Measurements from ENCODE around the gene WIPF3.
A peak's percentile ranks its signal among the peaks of the same experiment; 100 is the strongest.

WIPF3 gene

GRCh38 chr7:29919790-29920189, 113.5 kb downstream of the WIPF3 start:
- DNase-seq, result no peak

DNA sequence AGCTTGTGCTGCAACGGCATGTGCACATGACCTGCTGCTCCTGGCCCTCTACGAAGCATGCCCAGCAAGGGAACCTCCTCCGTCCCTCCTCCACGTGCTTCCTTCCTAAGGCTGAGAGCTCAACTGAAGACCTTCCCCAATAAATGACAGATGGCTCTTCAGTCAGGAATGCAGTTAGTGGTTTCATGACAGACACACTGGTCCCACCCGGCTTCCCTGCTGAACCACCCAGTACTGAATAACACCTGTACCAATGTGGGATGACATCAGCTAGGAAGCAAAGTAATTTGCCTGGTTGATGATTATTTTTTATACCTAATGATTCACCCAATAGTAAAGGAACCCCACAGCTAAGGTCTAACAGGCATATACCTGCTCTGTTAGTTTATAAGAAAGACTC, 114.2 kb downstream of the WIPF3 start:
- no peak for DNase-seq

GRCh38 chr7:29921404-29922010, 115.2 kb downstream of the WIPF3 start:
- peak; percentile 62 for DNase-seq

DNA sequence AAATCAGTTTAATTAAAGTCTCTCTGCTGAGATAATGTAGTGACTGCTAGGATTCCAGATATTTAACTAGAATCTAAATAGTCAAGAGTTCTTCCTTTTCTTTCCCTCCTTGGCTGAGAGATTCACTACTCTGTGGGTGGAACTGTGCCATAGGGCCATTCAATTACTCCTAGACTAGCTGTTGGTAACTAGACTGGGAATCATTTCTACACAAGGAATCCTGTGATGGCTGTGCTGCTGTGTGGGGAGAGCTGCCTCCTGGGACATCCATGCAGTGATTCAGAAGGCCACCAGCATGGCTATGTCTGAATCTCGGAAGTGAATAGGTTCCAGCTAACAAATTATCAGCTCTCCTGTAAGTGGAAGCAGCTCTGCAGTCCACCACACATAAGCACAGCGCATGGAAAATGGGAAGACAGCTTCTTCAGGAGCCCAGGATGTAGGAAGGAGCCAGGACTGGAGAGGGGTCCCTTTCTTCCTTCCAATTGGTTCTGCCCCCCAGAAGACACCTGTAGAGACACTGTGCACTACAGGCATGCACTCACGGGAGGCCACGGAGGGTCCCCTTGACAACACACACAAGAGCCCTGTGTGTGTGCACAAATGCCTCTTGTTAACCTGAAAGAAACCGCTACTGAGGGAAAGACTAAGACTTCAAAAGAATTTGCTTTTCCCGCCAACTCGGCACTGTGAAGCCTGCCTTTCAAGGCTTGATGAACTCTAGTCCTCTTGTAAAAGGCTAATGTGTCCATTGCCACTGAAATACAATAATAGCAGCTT, 116.8 kb downstream of the WIPF3 start:
- no peak for DNase-seq

DNA sequence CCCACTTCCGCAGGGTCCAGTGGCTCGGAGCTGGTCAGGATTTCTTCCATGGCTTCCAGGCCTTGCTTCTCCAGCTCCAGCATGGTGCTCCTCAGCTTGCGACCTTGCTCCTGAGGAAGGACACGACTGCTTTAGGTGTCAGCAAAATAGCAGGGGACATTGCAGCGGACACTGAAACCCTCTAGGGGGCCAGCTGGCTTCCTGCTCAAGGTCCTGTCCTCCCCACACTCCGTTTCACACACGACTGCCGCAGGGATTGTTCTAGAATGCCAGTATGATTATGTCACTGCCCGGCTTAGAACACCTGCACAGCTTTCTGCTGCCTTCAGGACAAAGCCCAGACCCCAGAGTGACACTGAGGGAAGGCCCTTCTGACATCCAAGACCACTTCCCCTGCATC, 117.7 kb downstream of the WIPF3 start:
- no peak for DNase-seq

DNA sequence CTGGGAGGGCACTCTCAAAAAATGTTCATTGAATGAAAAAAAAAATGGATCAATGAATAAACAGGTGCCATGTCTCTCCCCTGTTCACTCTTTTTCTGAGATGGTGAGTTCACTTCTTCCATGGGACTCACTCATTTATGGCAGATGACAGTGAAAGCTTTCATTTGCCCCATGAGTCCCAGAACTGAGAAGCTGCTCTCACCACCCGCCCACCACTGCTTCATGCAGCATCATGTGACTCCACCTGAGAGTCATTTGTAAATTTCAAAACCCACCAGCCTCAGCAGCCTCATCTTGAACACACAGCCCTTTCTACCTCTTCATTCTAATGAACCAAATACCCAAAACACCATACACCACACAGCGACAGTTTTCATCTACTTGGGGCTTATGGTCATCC, 118.4 kb downstream of the WIPF3 start:
- no peak for DNase-seq

DNA sequence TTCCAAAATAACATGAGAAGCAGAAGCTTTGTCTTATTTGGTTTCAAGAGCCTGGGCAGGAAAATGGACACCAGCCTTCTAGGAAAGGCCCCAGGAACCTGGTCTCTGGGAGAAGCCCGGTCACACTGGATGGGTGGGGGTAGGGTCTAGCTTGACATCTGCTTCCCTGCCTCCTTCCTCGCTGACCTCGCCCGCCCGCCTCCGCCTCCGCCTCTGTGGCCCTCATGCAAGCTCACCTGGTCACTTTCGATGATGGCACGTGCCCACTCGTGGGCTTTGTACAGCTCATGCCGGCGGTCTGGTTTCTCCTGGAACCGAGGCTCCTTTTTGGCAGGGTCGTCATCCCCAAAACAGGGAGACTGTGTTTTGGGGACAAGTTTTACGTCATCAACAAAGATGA, 119.9 kb downstream of the WIPF3 start:
- no peak for DNase-seq

DNA sequence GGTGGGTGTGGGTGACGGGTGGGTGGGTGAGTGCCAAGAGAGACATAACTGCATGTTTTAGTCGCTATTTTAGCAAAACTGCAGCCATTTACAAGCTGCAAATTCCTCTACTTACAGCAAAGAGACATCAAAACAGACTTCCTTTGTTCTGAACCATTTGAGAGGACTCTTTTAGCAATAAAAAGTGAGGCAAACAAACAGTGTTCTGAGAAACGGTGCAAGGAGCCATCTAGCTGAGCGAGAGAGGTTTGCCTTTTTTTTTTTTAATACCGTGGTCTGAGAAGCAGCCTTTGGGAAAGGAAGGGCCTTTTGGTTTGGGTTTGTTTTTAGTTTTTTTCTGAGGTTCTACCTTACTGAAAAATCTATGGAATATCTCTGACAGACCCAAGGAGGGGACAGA, 120.4 kb downstream of the WIPF3 start:
- DNase-seq, result no peak

DNA sequence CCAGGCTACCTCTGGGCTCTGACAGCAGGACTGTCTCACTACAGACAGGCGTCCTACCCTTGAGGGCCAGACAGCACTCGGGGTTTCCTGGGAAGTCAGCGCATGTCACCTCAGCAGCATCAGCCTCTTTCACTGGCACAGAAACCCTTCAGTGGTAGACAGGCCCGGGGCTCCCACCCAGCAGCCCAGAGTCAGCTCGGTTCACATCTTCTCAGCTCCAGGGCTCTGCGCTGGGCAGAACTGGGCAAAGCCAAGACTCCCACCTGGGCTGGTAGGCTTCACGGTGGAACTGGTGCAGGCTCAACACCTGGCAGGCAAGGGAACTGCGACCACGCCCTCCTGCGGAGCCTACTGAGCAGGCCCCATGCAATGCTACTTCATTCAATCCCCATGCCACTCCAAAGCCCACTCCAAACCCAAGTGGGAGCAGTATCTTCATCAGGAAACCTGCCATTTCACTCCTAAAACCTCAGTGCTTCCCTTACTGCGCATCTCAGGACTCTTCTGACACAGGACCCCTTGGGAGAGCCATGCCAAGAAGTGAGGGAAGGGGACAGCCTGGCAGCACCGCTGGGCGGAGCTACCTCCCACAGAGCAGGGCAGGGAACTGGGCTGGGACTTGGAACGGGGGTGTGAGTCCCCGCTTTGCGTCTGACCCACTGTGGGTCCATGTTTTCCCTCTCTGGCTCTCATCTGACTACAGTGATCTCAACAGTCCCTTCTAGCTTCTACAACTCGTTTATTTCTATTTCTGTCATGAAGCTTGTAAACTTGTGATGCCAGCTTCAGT, 122.9 kb downstream of the WIPF3 start:
- DNase-seq, result no peak

DNA sequence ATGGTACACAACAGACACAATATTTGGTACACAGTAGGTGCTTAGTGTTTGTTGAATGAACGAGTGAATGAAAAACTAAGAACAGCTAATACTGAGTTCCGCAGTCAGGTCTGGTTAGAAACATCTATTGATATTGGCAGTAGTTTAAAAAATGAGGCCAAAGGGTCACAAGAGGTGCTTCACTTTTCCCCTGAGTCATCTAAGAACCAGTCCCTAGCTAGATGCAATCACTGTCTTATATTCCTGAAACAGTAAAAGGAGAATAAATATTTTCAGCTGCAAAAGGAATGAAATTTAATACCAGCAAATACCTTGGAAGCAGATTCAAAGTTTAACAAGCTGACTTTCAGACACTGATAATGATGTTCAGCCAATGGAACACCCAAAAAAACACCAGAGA, 128.8 kb downstream of the WIPF3 start:
- peak; percentile 14 for DNase-seq

GRCh38 chr7:29937132-29937531, 130.8 kb downstream of the WIPF3 start:
- DNase-seq, result no peak

DNA sequence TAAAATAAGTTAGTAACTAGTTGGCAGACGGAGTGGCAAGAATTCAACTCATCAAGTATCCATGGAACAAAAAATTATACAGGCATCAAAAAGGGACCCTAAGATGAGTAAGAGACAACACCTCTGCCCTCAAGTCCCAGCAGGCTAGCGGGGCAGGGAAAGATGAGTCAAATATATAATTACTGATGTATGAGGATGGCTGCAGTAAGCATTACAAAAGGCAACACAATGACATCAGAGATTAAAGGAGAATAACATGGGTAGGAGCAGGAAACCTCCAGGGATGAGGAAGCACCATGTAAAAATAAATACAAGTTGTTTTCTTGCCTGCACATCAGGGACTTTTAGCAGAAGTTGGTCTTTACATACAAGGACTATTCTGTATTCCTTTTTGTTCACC, 133.9 kb downstream of the WIPF3 start:
- DNase-seq, result no peak

GRCh38 chr7:29945259-29945809, 139.0 kb downstream of the WIPF3 start:
- DNase-seq, result no peak

- peak; percentile 5 for DNase-seq
Observed at GRCh38 chr7:29946428-29947186, 140.3 kb downstream of the WIPF3 start.

- no peak for DNase-seq
Observed at GRCh38 chr7:29948587-29948986, 142.3 kb downstream of the WIPF3 start.

GRCh38 chr7:29950480-29950879, 144.2 kb downstream of the WIPF3 start:
- no peak for DNase-seq

- DNase-seq, result no peak
Observed at GRCh38 chr7:29951206-29951605, 144.9 kb downstream of the WIPF3 start.

- DNase-seq, result no peak
Observed at GRCh38 chr7:29953726-29954347, 147.5 kb downstream of the WIPF3 start.

GRCh38 chr7:29955075-29955792, 148.9 kb downstream of the WIPF3 start:
- no peak for DNase-seq

DNA sequence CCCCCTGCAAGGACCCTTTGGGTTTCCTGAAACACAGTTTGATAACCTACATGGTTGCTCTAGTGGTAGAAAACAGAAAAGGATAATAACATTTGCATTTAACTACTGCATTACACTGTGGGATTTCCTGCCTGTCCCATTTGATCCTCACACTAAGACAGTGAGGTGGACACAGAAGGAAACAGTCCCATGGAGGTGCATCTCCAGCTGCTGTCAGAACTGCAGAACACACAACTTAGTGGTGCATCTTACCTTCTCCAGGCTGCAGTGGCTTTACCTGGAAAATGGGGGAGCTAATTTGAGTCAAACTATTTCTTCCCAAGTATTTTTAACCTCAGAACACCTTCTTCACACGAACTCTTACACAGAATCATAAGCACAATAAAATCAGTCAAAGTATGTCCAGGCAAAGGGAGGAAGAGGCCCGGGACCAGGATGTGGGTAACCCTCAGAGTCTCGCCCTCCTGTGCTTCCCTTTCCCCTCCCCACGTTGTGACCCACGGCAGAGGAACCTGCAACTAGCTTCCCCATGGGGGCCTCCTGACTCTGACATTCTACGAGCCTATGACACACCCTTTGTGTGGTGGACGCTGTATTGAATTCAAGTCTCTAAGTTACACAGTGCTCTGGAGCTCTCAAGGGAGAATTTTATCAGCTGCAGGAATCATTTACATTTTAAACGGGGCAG, 149.6 kb downstream of the WIPF3 start:
- DNase-seq, result no peak

DNA sequence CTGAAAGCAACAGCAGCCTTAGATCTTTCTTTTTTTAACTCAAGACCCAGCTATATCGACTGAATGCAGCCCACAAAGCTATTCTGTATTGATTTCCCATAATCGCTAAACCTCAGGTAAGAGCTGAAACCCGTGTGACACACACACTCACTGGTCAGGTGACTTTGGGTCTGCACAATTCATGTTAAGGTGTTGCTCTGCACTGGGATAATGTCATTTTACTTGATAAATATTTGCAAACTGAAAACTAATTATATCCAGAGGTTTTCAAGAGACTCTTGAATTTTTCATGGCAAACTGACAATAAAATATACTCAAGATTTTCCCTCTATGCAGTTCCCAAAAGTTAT, 150.2 kb downstream of the WIPF3 start:
- DNase-seq, result no peak

Data from HCEC 1CT (cell line).